Neural cell (in vitro differentiated cells): ENCODE measurements around the gene RBP5. TPM values are rescaled to one million over a fixed set of nuclear protein-coding genes. Genes with fewer than 3 reads are reported as not detected.

Experiments
- H2AFZ ChIP-seq: fragments of 200-600, 300-800 bp; sonication (generic), shearing (Covaris generic); 2 replicates; pipeline ENCODE4 v1.6.0; 2014; ENCODE audit warnings: low read depth, mild to moderate bottlenecking, antibody characterized with exemption, low read length, moderate library complexity
- H3F3A ChIP-seq: fragments of 200-600 bp; shearing (Covaris generic); 2 replicates; pipeline ENCODE4 v1.6.1; 2016; ENCODE audit warnings: mild to moderate bottlenecking, moderate library complexity, mixed read lengths, antibody characterized with exemption, low read length; ENCODE audit not compliant: insufficient read depth, poor library complexity, severe bottlenecking
- H3K27ac ChIP-seq: fragments of 200-600, 300-800 bp; sonication (generic), shearing (Covaris generic); 2 replicates; pipeline ENCODE4 v1.5.1; 2014; ENCODE audit warnings: mild to moderate bottlenecking, low read length, moderate library complexity
- H3K27me3 ChIP-seq: fragments of 300-800, 200-600 bp; sonication (generic), shearing (Covaris generic); 2 replicates; pipeline ENCODE4 v1.6.0; 2014; ENCODE audit warnings: mild to moderate bottlenecking, low read depth, low read length, moderate library complexity; ENCODE audit not compliant: insufficient read depth
- H3K36me3 ChIP-seq: fragments of 300-800, 200-600 bp; sonication (generic), shearing (Covaris generic); 2 replicates; pipeline ENCODE4 v1.5.1; 2014; ENCODE audit warnings: mild to moderate bottlenecking, antibody characterized with exemption, low read length, moderate library complexity; ENCODE audit not compliant: insufficient read depth
- H3K4me2 ChIP-seq: fragments of 300-800, 200-600 bp; sonication (generic), shearing (Covaris generic); 2 replicates; pipeline ENCODE4 v1.6.0; 2014; ENCODE audit warnings: mild to moderate bottlenecking, low read length
- H3K4me3 ChIP-seq: fragments of 300-800, 200-600 bp; sonication (generic), shearing (Covaris generic); 2 replicates; pipeline ENCODE4 v1.5.1; 2014; ENCODE audit warnings: mild to moderate bottlenecking, low read length, moderate library complexity
- H3K79me2 ChIP-seq: fragments of 200-600 bp; shearing (Covaris generic); replicated peaks from 2 replicates; pipeline ENCODE4 v1.6.0; 2014; ENCODE audit warnings: mild to moderate bottlenecking, low read length, moderate library complexity; ENCODE audit not compliant: insufficient read depth
- H3K9ac ChIP-seq: fragments of 300-800, 200-600 bp; sonication (generic), shearing (Covaris generic); 2 replicates; pipeline ENCODE4 v1.6.1; 2016; ENCODE audit warnings: mild to moderate bottlenecking, low read length, mixed read lengths
- H3K9me2 ChIP-seq: fragments of 200-600 bp; shearing (Covaris generic); 2 replicates; pipeline ENCODE4 v1.6.1; 2016; ENCODE audit warnings: mild to moderate bottlenecking, low read length, mixed read lengths; ENCODE audit not compliant: insufficient read depth
- H3K9me3 ChIP-seq: fragments of 200-600, 300-800 bp; sonication (generic), shearing (Covaris generic); 2 replicates; pipeline ENCODE4 v1.6.1; 2016; ENCODE audit warnings: mild to moderate bottlenecking, mixed run types, low read length, moderate library complexity, mixed read lengths
- H4K20me1 ChIP-seq: fragments of 200-600 bp; shearing (Covaris generic); 2 replicates; pipeline ENCODE4 v1.6.1; 2016; ENCODE audit warnings: mild to moderate bottlenecking, mixed run types; ENCODE audit not compliant: insufficient read depth
- EP300 ChIP-seq: fragments of 450-650 bp; conservative IDR thresholded peaks from 2 replicates; pipeline ENCODE4 v1.6.1; 2014; ENCODE audit warnings: antibody characterized with exemption, mild to moderate bottlenecking, moderate library complexity; ENCODE audit not compliant: poor library complexity, severe bottlenecking
- EZH2 ChIP-seq: fragments of 200-600, 300-800 bp; shearing (Covaris generic), sonication (generic); IDR thresholded peaks from 2 replicates; pipeline ENCODE4 v1.6.1; 2014; ENCODE audit warnings: antibody characterized with exemption, low read length, borderline replicate concordance, mild to moderate bottlenecking; ENCODE audit not compliant: insufficient read depth, poor library complexity, severe bottlenecking
- MXI1 ChIP-seq: fragments of 450-650 bp; conservative IDR thresholded peaks from 2 replicates; pipeline ENCODE4 v1.6.1; 2014; ENCODE audit warnings: antibody characterized with exemption, mild to moderate bottlenecking; ENCODE audit not compliant: poor library complexity, severe bottlenecking
- POLR2AphosphoS5 ChIP-seq: IDR thresholded peaks from 2 replicates; pipeline ENCODE4 v1.6.1; 2012
- RAD21 ChIP-seq: fragments of 450-650 bp; conservative IDR thresholded peaks from 2 replicates; pipeline ENCODE4 v1.6.1; 2014; ENCODE audit warnings: antibody characterized with exemption, mild to moderate bottlenecking, moderate library complexity
- SMC3 ChIP-seq: fragments of 450-650 bp; conservative IDR thresholded peaks from 2 replicates; pipeline ENCODE4 v1.6.1; 2014; ENCODE audit warnings: antibody characterized with exemption, mild to moderate bottlenecking, moderate library complexity; ENCODE audit not compliant: poor library complexity
- TAF1 ChIP-seq: IDR thresholded peaks from 2 replicates; pipeline ENCODE4 v1.6.1; 2012; ENCODE audit warnings: low read depth
- polyA plus RNA-seq: library from polyadenylated mRNA; depleted of rRNA; stranded (reverse); fragments of >200 nt; gene quantifications from 2 replicates; pipeline ENCODE4 v1.2.3, GENCODE V29; 2014
- TF ChIP-seq, protein P1 (sequence below): IDR thresholded peaks from 2 replicates; pipeline ENCODE4 v1.6.1; 2012; ENCODE audit warnings: borderline replicate concordance
- TF ChIP-seq, protein P2 (sequence below): fragments of 450-650 bp; IDR thresholded peaks from 2 replicates; pipeline ENCODE4 v1.5.1; 2014; ENCODE audit warnings: antibody characterized with exemption, mild to moderate bottlenecking, moderate library complexity; ENCODE audit not compliant: poor library complexity, severe bottlenecking

Gene RBP5
- polyA plus RNA-seq, 1 donor from 2014 or later, result 1.9 TPM

DNA sequence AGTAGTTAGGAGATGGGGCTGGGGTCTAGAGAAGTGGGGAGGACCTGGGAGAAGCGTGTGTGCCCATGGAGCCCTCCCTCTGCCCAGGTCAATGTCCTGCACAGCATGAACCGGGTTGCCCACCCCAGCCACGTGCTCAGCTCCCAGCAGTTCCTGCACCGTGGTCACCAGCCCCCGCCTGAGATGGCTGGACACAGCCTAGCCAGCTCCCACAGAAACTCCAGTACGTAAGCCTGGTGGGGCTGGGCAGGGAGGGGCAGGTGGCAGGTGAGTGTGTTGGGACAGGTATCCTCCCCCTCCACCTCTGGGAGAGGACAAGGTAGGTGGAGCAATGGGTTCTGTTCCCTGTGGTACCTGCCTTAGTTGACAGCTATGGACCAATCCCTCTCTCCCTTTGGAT lies 22.2 kb upstream of the RBP5 start:
- no peak overlapping the region for H3K27ac ChIP-seq
- TF ChIP-seq RAD21, result no peak
- TF ChIP-seq SMC3, result no peak
- TF ChIP-seq, protein P1, sequence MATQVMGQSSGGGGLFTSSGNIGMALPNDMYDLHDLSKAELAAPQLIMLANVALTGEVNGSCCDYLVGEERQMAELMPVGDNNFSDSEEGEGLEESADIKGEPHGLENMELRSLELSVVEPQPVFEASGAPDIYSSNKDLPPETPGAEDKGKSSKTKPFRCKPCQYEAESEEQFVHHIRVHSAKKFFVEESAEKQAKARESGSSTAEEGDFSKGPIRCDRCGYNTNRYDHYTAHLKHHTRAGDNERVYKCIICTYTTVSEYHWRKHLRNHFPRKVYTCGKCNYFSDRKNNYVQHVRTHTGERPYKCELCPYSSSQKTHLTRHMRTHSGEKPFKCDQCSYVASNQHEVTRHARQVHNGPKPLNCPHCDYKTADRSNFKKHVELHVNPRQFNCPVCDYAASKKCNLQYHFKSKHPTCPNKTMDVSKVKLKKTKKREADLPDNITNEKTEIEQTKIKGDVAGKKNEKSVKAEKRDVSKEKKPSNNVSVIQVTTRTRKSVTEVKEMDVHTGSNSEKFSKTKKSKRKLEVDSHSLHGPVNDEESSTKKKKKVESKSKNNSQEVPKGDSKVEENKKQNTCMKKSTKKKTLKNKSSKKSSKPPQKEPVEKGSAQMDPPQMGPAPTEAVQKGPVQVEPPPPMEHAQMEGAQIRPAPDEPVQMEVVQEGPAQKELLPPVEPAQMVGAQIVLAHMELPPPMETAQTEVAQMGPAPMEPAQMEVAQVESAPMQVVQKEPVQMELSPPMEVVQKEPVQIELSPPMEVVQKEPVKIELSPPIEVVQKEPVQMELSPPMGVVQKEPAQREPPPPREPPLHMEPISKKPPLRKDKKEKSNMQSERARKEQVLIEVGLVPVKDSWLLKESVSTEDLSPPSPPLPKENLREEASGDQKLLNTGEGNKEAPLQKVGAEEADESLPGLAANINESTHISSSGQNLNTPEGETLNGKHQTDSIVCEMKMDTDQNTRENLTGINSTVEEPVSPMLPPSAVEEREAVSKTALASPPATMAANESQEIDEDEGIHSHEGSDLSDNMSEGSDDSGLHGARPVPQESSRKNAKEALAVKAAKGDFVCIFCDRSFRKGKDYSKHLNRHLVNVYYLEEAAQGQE, result no peak
- TF ChIP-seq, protein P2, sequence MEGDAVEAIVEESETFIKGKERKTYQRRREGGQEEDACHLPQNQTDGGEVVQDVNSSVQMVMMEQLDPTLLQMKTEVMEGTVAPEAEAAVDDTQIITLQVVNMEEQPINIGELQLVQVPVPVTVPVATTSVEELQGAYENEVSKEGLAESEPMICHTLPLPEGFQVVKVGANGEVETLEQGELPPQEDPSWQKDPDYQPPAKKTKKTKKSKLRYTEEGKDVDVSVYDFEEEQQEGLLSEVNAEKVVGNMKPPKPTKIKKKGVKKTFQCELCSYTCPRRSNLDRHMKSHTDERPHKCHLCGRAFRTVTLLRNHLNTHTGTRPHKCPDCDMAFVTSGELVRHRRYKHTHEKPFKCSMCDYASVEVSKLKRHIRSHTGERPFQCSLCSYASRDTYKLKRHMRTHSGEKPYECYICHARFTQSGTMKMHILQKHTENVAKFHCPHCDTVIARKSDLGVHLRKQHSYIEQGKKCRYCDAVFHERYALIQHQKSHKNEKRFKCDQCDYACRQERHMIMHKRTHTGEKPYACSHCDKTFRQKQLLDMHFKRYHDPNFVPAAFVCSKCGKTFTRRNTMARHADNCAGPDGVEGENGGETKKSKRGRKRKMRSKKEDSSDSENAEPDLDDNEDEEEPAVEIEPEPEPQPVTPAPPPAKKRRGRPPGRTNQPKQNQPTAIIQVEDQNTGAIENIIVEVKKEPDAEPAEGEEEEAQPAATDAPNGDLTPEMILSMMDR, result no peak
- no peak for TF ChIP-seq EP300
- no peak for TF ChIP-seq MXI1
- no peak for TF ChIP-seq EZH2
- no peak for TF ChIP-seq POLR2AphosphoS5
- TF ChIP-seq TAF1, result no peak
- no peaks in the 10 kb centered on the region for H4K20me1 ChIP-seq
- no peaks in the 10 kb centered on the region for H3K79me2 ChIP-seq
- no peak overlapping the region for H3K4me2 ChIP-seq
- H3K36me3 ChIP-seq, result peaks cover 34% of the 10 kb centered on the region
- H3K9me2 ChIP-seq, result no peaks in the 10 kb centered on the region
- no peaks in the 10 kb centered on the region for H3K27me3 ChIP-seq
- H3F3A ChIP-seq, result no peaks in the 10 kb centered on the region
- H3K9ac ChIP-seq, result no peak overlapping the region
- no peak overlapping the region for H3K4me3 ChIP-seq
- no peaks in the 10 kb centered on the region for H3K9me3 ChIP-seq
- no peak overlapping the region for H2AFZ ChIP-seq

DNA sequence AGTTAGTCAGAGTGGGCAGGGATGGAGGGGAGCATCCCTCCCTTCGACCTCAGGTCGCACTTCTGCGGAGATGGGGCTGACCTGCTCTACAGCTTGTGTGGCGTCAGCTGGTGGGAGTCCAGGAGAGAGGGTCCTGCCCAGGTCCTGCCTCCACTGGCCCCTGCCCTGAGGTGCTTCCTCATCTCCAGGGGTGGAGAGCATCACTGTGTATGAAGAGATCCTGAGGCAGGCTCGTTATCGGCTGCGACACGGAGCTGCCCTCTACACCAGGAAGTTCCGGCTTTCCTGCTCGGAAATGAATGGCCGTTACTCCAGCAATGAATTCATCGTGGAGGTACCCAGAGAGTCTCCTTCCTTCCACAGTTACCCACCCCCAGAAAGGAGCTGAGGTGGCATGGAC lies 21.7 kb upstream of the RBP5 start:
- TF ChIP-seq EP300, result no peak
- no peak for TF ChIP-seq RAD21
- no peak for TF ChIP-seq SMC3
- TF ChIP-seq, protein P2, result no peak
- TF ChIP-seq POLR2AphosphoS5, result no peak
- no peak for TF ChIP-seq TAF1
- TF ChIP-seq MXI1, result no peak
- TF ChIP-seq, protein P1, result no peak
- TF ChIP-seq EZH2, result no peak
- Histone ChIP-seq H3K36me3 (peaks cover 34% of the 10 kb centered on the region), H3K27me3 (no peaks in the 10 kb centered on the region), H3F3A (no peaks in the 10 kb centered on the region), H2AFZ (no peak overlapping the region), H3K4me3 (no peak overlapping the region), H3K9me2 (no peaks in the 10 kb centered on the region), H3K79me2 (no peaks in the 10 kb centered on the region), H3K9ac (no peak overlapping the region), H3K4me2 (no peak overlapping the region), H4K20me1 (no peaks in the 10 kb centered on the region), H3K27ac (no peak overlapping the region), H3K9me3 (no peaks in the 10 kb centered on the region)
